ACHN (cell line): ENCODE data around the gene CTDNEP1.

Experiments
- DNase-seq: peaks from one replicate; pipeline ENCODE4 v3.0.0-alpha.2; 2015
- in situ Hi-C: cut with HindIII; loops from 2 replicates; pipeline ENCODE4 v1.10.0; 2017; ENCODE audit warnings: low sequenced_read_pairs, low pct_ligation_motif_present, low pct_unique_long_range_greater_than_20kb

Gene CTDNEP1

GRCh38 chr17:7281074-7281952 lies 29.8 kb upstream of the CTDNEP1 start, which contains the start of gene SLC2A4:
TSS of gene SLC2A4 (plus strand) at chr17:7281718. CDS start at chr17:7281935, 217 bp downstream.
- in situ Hi-C loops: no loop called here

GRCh38 chr17:7280519-7281073 lies 29.1 kb upstream of the CTDNEP1 start:
- in situ Hi-C loops: no loop called here
- peak; percentile 87 for DNase-seq

More at GRCh38 chr17:7281074-7281952, 29.8 kb upstream of the CTDNEP1 start, which contains the start of gene SLC2A4:
- peak; percentile 97 for DNase-seq

DNA sequence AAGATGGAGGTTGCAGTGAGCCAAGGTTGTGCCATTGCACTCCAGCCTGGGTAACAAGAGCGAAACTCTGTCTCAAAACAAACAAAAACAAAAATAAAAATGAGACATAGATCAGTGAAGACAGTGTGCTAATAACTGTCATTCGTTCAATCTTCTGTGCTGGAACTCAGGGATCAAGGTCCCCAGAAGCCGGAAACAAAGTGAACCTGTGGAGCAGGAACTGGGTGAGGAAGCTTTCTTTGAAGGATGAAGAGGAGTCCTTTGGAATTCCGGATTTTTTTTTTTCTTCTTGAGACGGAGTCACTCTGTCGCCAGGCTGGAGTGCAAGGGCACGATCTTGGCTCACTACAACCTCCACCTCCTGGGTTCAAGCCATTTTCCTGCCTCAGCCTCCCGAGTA lies 27.9 kb upstream of the CTDNEP1 start:
- no peak for DNase-seq
- in situ Hi-C loops: no loop called here

GRCh38 chr17:7266784-7267183 lies 15.2 kb upstream of the CTDNEP1 start:
- in situ Hi-C loops: no loop called here

DNA sequence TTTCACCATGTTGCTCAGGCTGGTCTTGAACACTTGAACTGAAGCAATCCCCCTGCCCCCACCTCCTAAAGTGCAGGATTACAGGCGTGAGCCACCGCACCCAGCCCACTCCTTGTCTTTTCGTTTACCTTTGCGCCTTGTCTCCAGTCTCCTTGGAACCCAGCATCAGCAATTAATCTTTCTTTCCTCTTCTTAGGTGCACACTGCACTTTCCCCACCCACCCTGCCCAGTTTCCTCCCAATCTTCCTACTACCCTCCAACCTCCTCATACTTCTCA lies 12.2 kb upstream of the CTDNEP1 start:
- DNase-seq: no peak

More at GRCh38 chr17:7266784-7267183, 15.2 kb upstream of the CTDNEP1 start:
- no peak for DNase-seq

GRCh38 chr17:7262935-7263800 lies 11.6 kb upstream of the CTDNEP1 start:
- DNase-seq: no peak
- in situ Hi-C loops: no loop called here

More for the DNA sequence above, 12.2 kb upstream of the CTDNEP1 start:
- in situ Hi-C loops: no loop called here

- no peak for DNase-seq
- in situ Hi-C loops: no loop called here
Measured at GRCh38 chr17:7262192-7262934, 10.8 kb upstream of the CTDNEP1 start, which contains the start of gene CLDN7. TSS of gene CLDN7 (minus strand) at chr17:7262478. CDS start at chr17:7262043, 435 bp downstream.

- in situ Hi-C loops: no loop called here
- no peak for DNase-seq
Measured at GRCh38 chr17:7261379-7262191, 10.1 kb upstream of the CTDNEP1 start.

- in situ Hi-C loops: no loop called here
- DNase-seq: no peak
Measured at GRCh38 chr17:7260651-7261378, 9.3 kb upstream of the CTDNEP1 start.

GRCh38 chr17:7260151-7260550 lies 8.6 kb upstream of the CTDNEP1 start:
- in situ Hi-C loops: no loop called here

GRCh38 chr17:7259555-7259889 lies 8.0 kb upstream of the CTDNEP1 start:
- no peak for DNase-seq
- in situ Hi-C loops: no loop called here

More at GRCh38 chr17:7260151-7260550, 8.6 kb upstream of the CTDNEP1 start:
- DNase-seq: no peak

DNA sequence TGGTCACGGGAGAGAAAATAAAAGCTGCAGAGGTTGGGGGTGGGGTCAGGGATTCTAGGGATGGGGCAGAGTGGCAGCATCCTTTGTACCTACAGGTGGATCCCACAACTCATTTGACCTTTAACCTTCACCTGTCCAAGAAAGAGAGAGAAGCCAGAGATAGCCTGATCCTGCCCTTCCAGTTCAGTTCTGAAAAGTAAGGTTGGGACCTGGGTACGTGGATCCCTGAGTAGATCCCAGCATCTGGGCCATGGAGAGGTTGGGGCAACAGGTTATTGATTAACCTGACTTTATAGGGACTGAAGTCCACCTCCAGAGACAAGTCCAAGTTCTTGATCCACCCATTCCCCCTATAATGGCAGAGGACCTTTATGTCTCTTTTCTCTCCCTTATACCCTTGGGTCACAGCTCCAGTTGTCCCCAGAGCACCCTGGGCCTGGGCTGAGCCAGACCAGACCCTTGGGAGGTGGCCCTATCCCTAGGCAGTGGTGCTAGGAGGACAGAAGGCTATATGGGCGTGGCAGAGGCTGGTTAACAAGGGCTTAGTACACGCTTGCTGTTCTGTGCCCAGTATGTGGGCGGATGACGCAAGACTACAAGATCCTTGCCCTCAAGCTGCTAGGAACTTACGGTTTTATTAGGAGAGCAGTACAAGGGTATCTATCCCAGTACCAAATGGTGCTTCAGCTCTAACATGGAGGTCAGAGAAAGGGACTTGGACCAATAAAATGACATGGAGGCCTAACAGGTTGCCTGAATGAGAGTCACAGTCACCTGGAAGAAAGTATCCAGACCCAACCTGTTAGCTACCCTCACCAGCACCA lies 7.4 kb upstream of the CTDNEP1 start:
- no peak for DNase-seq
- in situ Hi-C loops: no loop called here

GRCh38 chr17:7256766-7257456 lies 5.4 kb upstream of the CTDNEP1 start:
- in situ Hi-C loops: no loop called here
- DNase-seq: no peak

DNA sequence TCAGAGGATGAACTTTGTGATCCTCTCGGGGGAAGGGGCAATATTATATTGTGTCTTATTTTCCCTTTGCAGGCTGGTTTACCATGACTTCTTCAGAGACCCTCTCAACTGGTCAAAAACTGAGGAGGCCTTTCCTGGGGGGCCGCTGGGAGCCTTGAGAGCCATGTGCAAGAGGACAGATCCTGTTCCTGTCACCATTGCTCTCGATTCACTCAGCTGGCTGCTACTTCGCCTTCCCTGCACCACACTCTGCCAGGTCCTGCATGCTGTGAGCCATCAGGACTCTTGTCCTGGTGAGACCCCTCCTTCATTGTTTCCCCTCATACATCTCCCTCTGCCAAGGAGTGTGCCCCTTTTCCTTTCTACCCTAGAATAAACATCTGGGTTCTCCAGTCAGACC lies 3.0 kb upstream of the CTDNEP1 start:
- DNase-seq: no peak
- in situ Hi-C loops: no loop called here

GRCh38 chr17:7253082-7253481 lies 1.5 kb upstream of the CTDNEP1 start:
- DNase-seq: no peak
- in situ Hi-C loops: no loop called here
